Sigmoid colon (tissue), 7 donors: ENCODE data around the gene POGLUT3. TPM values are rescaled to one million over a fixed set of nuclear protein-coding genes. Genes with fewer than 3 reads are reported as not detected.
A peak's percentile ranks its signal among the peaks of the same experiment; 100 is the strongest.

Experiments
- DNase-seq: peaks from one replicate; pipeline ENCODE4 v3.0.0-alpha.2; 2019
- H3K27ac ChIP-seq, 4 donors: fragments of 200-600 bp; sonication (generic); one replicate each; pipeline ENCODE4 v1.5.1; 2016 to 2019; ENCODE audit warnings: mild to moderate bottlenecking in 1 of 4
- H3K27me3 ChIP-seq, 3 donors: fragments of 200-600 bp; sonication (generic); one replicate each; pipeline ENCODE4 v1.5.1; 2019; ENCODE audit warnings: mild to moderate bottlenecking in 1 of 3
- H3K36me3 ChIP-seq, 4 donors: fragments of 200-600 bp; sonication (generic); one replicate each; pipeline ENCODE4 v1.5.1; 2016 to 2019
- H3K4me1 ChIP-seq, 4 donors: fragments of 200-600 bp; sonication (generic); one replicate each; pipeline ENCODE4 v1.5.1; 2017 to 2019
- H3K4me3 ChIP-seq, 4 donors: fragments of 200-600 bp; sonication (generic); one replicate each; pipeline ENCODE4 v1.5.1; 2017 to 2019; ENCODE audit warnings: mild to moderate bottlenecking in 2 of 4, moderate library complexity in 1 of 4
- H3K9me3 ChIP-seq, 4 donors: fragments of 200-600 bp in 3 of 4; sonication (generic) in 3 of 4; one replicate each; pipeline versions ENCODE4 v1.5.1 to v1.6.1; 2013 to 2019
- CTCF ChIP-seq, 4 experiments: fragments of 450-650 bp in 3 of 4; fragments of 200-600 bp in 1 of 4; IDR thresholded peaks; one replicate each; pipeline ENCODE4 v1.5.1; 2016 to 2019; ENCODE audit warnings: antibody characterized with exemption in 4 of 4, mild to moderate bottlenecking in 3 of 4, moderate library complexity in 2 of 4
- EP300 ChIP-seq, 4 donors: sonication (generic); formaldehyde crosslinking; IDR thresholded peaks; one replicate each; pipeline ENCODE4 v1.6.1; 2017; ENCODE audit warnings: antibody characterized with exemption in 4 of 4
- POLR2A ChIP-seq, 2 donors: fragments of 450-650 bp; IDR thresholded peaks; one replicate each; pipeline ENCODE4 v1.6.1; 2016; ENCODE audit warnings: antibody characterized with exemption in 2 of 2, mild to moderate bottlenecking in 2 of 2, moderate library complexity in 2 of 2
- POLR2AphosphoS5 ChIP-seq, 4 donors: sonication (generic); formaldehyde crosslinking; IDR thresholded peaks; one replicate each; pipeline ENCODE4 v1.6.1; 2017; ENCODE audit warnings: antibody characterized with exemption in 4 of 4
- WGBS, 2 donors: extraction: QIAGEN DNeasy Blood & Tissue Kit; methylation state at CpG; one replicate each; pipeline ENCODE4 v1.1.7; 2013; 5-methylcytosine and 5-hydroxymethylcytosine counted together
- intact Hi-C: fragments of 100-400 bp; cut with DNase I; formaldehyde crosslinking; loops from one replicate; pipeline ENCODE4 v1.15.1; 2023
- polyA plus RNA-seq, 3 donors: library from polyadenylated mRNA; stranded (reverse); fragments of 200-250 nt; gene quantifications; one replicate each; pipeline ENCODE4 v1.2.3, GENCODE V29; 2013
- total RNA-seq, 4 donors: library from RNA; depleted of rRNA; stranded (reverse); fragments of >200 nt; gene quantifications; one replicate each; pipeline ENCODE4 v1.1.0, GENCODE V29; 2016
- donor health status: healthy with polysubstance abuse.
- donor health status: Bipolar disorder and iron deficiency.
- donor health status: healthy.

The POGLUT3 gene
- total and polyA plus RNA-seq, 7 donors, result 4.4 to 28.5 (median 17.7) TPM

GRCh38 chr11:108508653-108509593, 10.7 kb upstream of the POGLUT3 start:
- H3K36me3 ChIP-seq, result no peaks in the 10 kb centered on the region
- H3K9me3 ChIP-seq, result no peaks in the 10 kb centered on the region
- intact Hi-C loops, result no loop called here
- WGBS, 2 donors, result 33 to 60% methylated on average over 3 of the region's 3 CpGs
- TF ChIP-seq EP300 (IDR thresholded peaks at IDR 0.05), result no peak
- no peak for TF ChIP-seq CTCF (IDR thresholded peaks at IDR 0.05)
- no peak for TF ChIP-seq POLR2A (IDR thresholded peaks at IDR 0.05)
- no peak for TF ChIP-seq POLR2AphosphoS5 (IDR thresholded peaks at IDR 0.05)
- no peaks in the 10 kb centered on the region for H3K4me1 ChIP-seq
- H3K4me3 ChIP-seq, result no peak overlapping the region
- H3K27ac ChIP-seq, result no peak overlapping the region
- H3K27me3 ChIP-seq, result no peaks in the 10 kb centered on the region
- DNase-seq, result no peak

- Histone ChIP-seq H3K4me1 (peaks cover 0 to 11% (median 5%) of the 10 kb centered on the region in 4 donors), H3K27me3 (no peaks in the 10 kb centered on the region), H3K27ac (peak overlapping the region in 1 of 4 donors; percentile 48), H3K36me3 (no peaks in the 10 kb centered on the region), H3K4me3 (no peak overlapping the region), H3K9me3 (no peaks in the 10 kb centered on the region)
- 84 to 87% methylated on average over 5 of the region's 5 CpGs for WGBS, 2 donors
- TF ChIP-seq POLR2A (IDR thresholded peaks at IDR 0.05) (no peak), POLR2AphosphoS5 (IDR thresholded peaks at IDR 0.05) (no peak), EP300 (IDR thresholded peaks at IDR 0.05) (no peak), CTCF (IDR thresholded peaks at IDR 0.05) (no peak)
- no peak for DNase-seq
- intact Hi-C loops, result no loop called here
Measured at GRCh38 chr11:108501396-108501795, 3.2 kb upstream of the POGLUT3 start.

- WGBS, 2 donors, result 62 to 71% methylated on average over 2 of the region's 2 CpGs
- H3K27me3 ChIP-seq, result no peaks in the 10 kb centered on the region
Measured at GRCh38 chr11:108500721-108501120, 2.5 kb upstream of the POGLUT3 start.

GRCh38 chr11:108500169-108500568, 2.0 kb upstream of the POGLUT3 start:
- no peaks in the 10 kb centered on the region for H3K9me3 ChIP-seq
- intact Hi-C loops, result no loop called here
- DNase-seq, result no peak
- peaks cover 0 to 16% (median 5%) of the 10 kb centered on the region in 4 donors for H3K4me1 ChIP-seq
- H3K27ac ChIP-seq, result no peak overlapping the region
- WGBS, 2 donors, result 79 to 94% methylated on average over 4 of the region's 4 CpGs
- no peak overlapping the region for H3K4me3 ChIP-seq
- TF ChIP-seq EP300 (IDR thresholded peaks at IDR 0.05), result no peak
- TF ChIP-seq POLR2AphosphoS5 (IDR thresholded peaks at IDR 0.05), result no peak
- no peak for TF ChIP-seq POLR2A (IDR thresholded peaks at IDR 0.05)
- no peak for TF ChIP-seq CTCF (IDR thresholded peaks at IDR 0.05)
- no peaks in the 10 kb centered on the region for H3K36me3 ChIP-seq
- no peaks in the 10 kb centered on the region for H3K27me3 ChIP-seq

More at GRCh38 chr11:108500721-108501120, 2.5 kb upstream of the POGLUT3 start:
- peaks cover 0 to 16% (median 5%) of the 10 kb centered on the region in 4 donors for H3K4me1 ChIP-seq
- peak overlapping the region in 1 of 4 donors; percentile 48 for H3K27ac ChIP-seq
- TF ChIP-seq CTCF (IDR thresholded peaks at IDR 0.05) (no peak), POLR2A (IDR thresholded peaks at IDR 0.05) (no peak)
- DNase-seq, result no peak
- no peak overlapping the region for H3K4me3 ChIP-seq
- H3K36me3 ChIP-seq, result no peaks in the 10 kb centered on the region
- no peaks in the 10 kb centered on the region for H3K9me3 ChIP-seq
- intact Hi-C loops, result no loop called here
